Measurements from ENCODE around the gene HLA-DRA. TPM values are rescaled to one million over a fixed set of nuclear protein-coding genes. Genes with fewer than 3 reads are reported as not detected.
"Not testable (repeated sequence)": the region's sequence is repeated elsewhere in the genome, so short reads cannot be mapped to it uniquely, and the experiment has no call there.

HLA-DRA gene
- total and polyA plus RNA-seq, 3 donors from 2014 or later: 23.4 to 626 (median 50.2) TPM

- 78 to 91% methylated on average over 4 of the region's 4 CpGs for WGBS, 2 donors
- no peak for DNase-seq
- Histone ChIP-seq H3K9me3 (no peaks in the 10 kb centered on the region), H3K4me3 (no peak overlapping the region), H3K27me3 (no peaks in the 10 kb centered on the region), H3K4me1 (no peaks in the 10 kb centered on the region), H3K27ac (no peak overlapping the region), H3K36me3 (ENCODE audit: low read depth, missing control alignments) (no peaks in the 10 kb centered on the region)
- intact Hi-C loops (cut with DNase I; ENCODE audit: low total_unique reads): no loop called here
- TF ChIP-seq CTCF (IDR thresholded peaks at IDR 0.05) (no peak), POLR2A (IDR thresholded peaks at IDR 0.05) (no peak)
These were observed 11.7 kb upstream of the HLA-DRA start for GRCh38 chr6:32427934-32428474.

GRCh38 chr6:32430179-32430578, 9.5 kb upstream of the HLA-DRA start:
- Histone ChIP-seq H3K4me3 (no peak overlapping the region), H3K27ac (no peak overlapping the region), H3K9me3 (no peaks in the 10 kb centered on the region), H3K36me3 (ENCODE audit: low read depth, missing control alignments) (no peaks in the 10 kb centered on the region), H3K27me3 (no peaks in the 10 kb centered on the region), H3K4me1 (no peaks in the 10 kb centered on the region)
- intact Hi-C loops (cut with DNase I; ENCODE audit: low total_unique reads): no loop called here
- no peak for DNase-seq
- TF ChIP-seq POLR2A (IDR thresholded peaks at IDR 0.05): no peak
- TF ChIP-seq CTCF (IDR thresholded peaks at IDR 0.05): no peak
- 94 to 96% methylated on average over 2 to 3 of the region's 3 CpGs for WGBS, 2 donors

GRCh38 chr6:32431142-32431541, 8.5 kb upstream of the HLA-DRA start:
- H3K27me3 ChIP-seq: no peaks in the 10 kb centered on the region
- no peak for DNase-seq
- H3K4me1 ChIP-seq: no peaks in the 10 kb centered on the region
- 67 to 87% methylated on average over 3 of the region's 3 CpGs for WGBS, 2 donors
- H3K36me3 ChIP-seq (ENCODE audit: low read depth, missing control alignments): no peaks in the 10 kb centered on the region
- intact Hi-C loops (cut with DNase I; ENCODE audit: low total_unique reads): no loop called here
- H3K27ac ChIP-seq: no peak overlapping the region
- no peak overlapping the region for H3K4me3 ChIP-seq
- TF ChIP-seq CTCF (IDR thresholded peaks at IDR 0.05): no peak
- no peak for TF ChIP-seq POLR2A (IDR thresholded peaks at IDR 0.05)
- H3K9me3 ChIP-seq: no peaks in the 10 kb centered on the region

GRCh38 chr6:32432050-32432450, 7.6 kb upstream of the HLA-DRA start:
- H3K36me3 ChIP-seq (ENCODE audit: low read depth, missing control alignments): no peaks in the 10 kb centered on the region
- H3K4me3 ChIP-seq: no peak overlapping the region
- no peaks in the 10 kb centered on the region for H3K9me3 ChIP-seq
- no peak overlapping the region for H3K27ac ChIP-seq
- intact Hi-C loops (cut with DNase I; ENCODE audit: low total_unique reads): no loop called here
- 0 to 5% methylated on average over 1 of the region's 1 CpG for WGBS, 2 donors
- TF ChIP-seq POLR2A (IDR thresholded peaks at IDR 0.05): no peak
- TF ChIP-seq CTCF (IDR thresholded peaks at IDR 0.05): peak in 2 of 3 experiments; percentile 46 to 48
- no peak for DNase-seq
- H3K27me3 ChIP-seq: no peaks in the 10 kb centered on the region
- no peaks in the 10 kb centered on the region for H3K4me1 ChIP-seq

GRCh38 chr6:32433950-32434349, 5.7 kb upstream of the HLA-DRA start:
- DNase-seq; H3K27me3 ChIP-seq; H3K4me1 ChIP-seq; H3K27ac ChIP-seq; H3K36me3 ChIP-seq (ENCODE audit: low read depth, missing control alignments); H3K9me3 ChIP-seq; intact Hi-C loops (cut with DNase I; ENCODE audit: low total_unique reads); H3K4me3 ChIP-seq: not testable (repeated sequence)
- WGBS, 2 donors: 95 to 96% methylated on average over 1 of the region's 1 CpG

All from testis (tissue), 3 donors.